PC-9 (cell line): ENCODE measurements around the gene RAET1G. TPM values are rescaled to one million over a fixed set of nuclear protein-coding genes. Genes with fewer than 3 reads are reported as not detected.

ENCODE experiments used
- BruUV-seq: library from RNA; stranded (reverse); fragments of 400-500 nt; replicated peaks from 2 replicates; lab custom pipeline; 2021; lab: Mats Ljungman, UMichigan
- CTCF ChIA-PET: fragments of 300-600 bp; sonication (Branson Sonifier 250); formaldehyde crosslinking; loops from one replicate; lab custom pipeline; 2022; ENCODE audit warnings: antibody characterized with exemption; lab: Charles Lee
- POLR2A ChIA-PET: fragments of 300-600 bp; sonication (Branson Sonifier 250); formaldehyde crosslinking; loops from one replicate; lab custom pipeline; 2022; ENCODE audit warnings: antibody characterized with exemption; ENCODE audit not compliant: unreplicated experiment; lab: Charles Lee
- DNase-seq, 2 experiments: peaks; one replicate each; pipeline versions ENCODE4 v3.0.0 to v3.0.0-alpha.2; 2015 to 2022; ENCODE audit warnings: mixed read lengths in 1 of 2
- H2AFZ ChIP-seq: fragments of 200-600 bp; sonication (generic); 2 replicates; pipeline ENCODE4 v1.8.1; 2017; ENCODE audit warnings: antibody characterized with exemption
- H3F3A ChIP-seq: fragments of 200-600 bp; sonication (generic); 2 replicates; pipeline ENCODE4 v1.8.1; 2017; ENCODE audit warnings: antibody characterized with exemption, mild to moderate bottlenecking, low read depth; ENCODE audit not compliant: insufficient read depth
- H3K27ac ChIP-seq: fragments of 200-600 bp; sonication (generic); 2 replicates; pipeline ENCODE4 v1.6.1; 2016; ENCODE audit warnings: mixed run types
- H3K27me3 ChIP-seq: fragments of 200-600 bp; sonication (generic); 2 replicates; pipeline ENCODE4 v1.6.1; 2016; ENCODE audit warnings: low read depth, mixed run types; ENCODE audit not compliant: insufficient read depth
- H3K36me3 ChIP-seq: fragments of 200-600 bp; sonication (generic); 2 replicates; pipeline ENCODE4 v1.6.1; 2016; ENCODE audit warnings: low read depth, mixed run types
- H3K4me1 ChIP-seq: fragments of 200-600 bp; sonication (generic); replicated peaks from 2 replicates; pipeline ENCODE4 v1.6.1; 2016; ENCODE audit warnings: mixed run types; ENCODE audit not compliant: insufficient read depth
- H3K4me2 ChIP-seq: fragments of 200-600 bp; sonication (generic); 2 replicates; pipeline ENCODE4 v1.6.1; 2017; ENCODE audit warnings: mixed run types
- H3K4me3 ChIP-seq: fragments of 200-600 bp; sonication (generic); 2 replicates; pipeline ENCODE4 v1.6.1; 2016; ENCODE audit warnings: mixed run types
- H3K79me2 ChIP-seq: fragments of 200-600 bp; sonication (generic); 2 replicates; pipeline ENCODE4 v1.6.1; 2017; ENCODE audit warnings: low read depth, mixed run types
- H3K9me2 ChIP-seq: fragments of 200-600 bp; sonication (generic); 2 replicates; pipeline ENCODE4 v1.8.1; 2017; ENCODE audit warnings: mild to moderate bottlenecking; ENCODE audit not compliant: insufficient read depth
- H3K9me3 ChIP-seq: fragments of 200-600 bp; sonication (generic); 2 replicates; pipeline ENCODE4 v1.8.1; 2016; ENCODE audit warnings: low read depth; ENCODE audit not compliant: insufficient read depth
- H4K20me1 ChIP-seq: fragments of 200-600 bp; sonication (generic); 2 replicates; pipeline ENCODE4 v1.8.1; 2017; ENCODE audit not compliant: insufficient read depth
- EZH2 ChIP-seq: fragments of 200-600 bp; sonication (generic); IDR thresholded peaks from 2 replicates; pipeline ENCODE4 v1.8.0; 2017; ENCODE audit warnings: antibody characterized with exemption, low read depth
- intact Hi-C: fragments of 100-400 bp; cut with micrococcal nuclease; formaldehyde crosslinking; loops from one replicate; pipeline ENCODE4 v1.10.0; 2022; ENCODE audit not compliant: unreplicated experiment
- total RNA-seq: library from RNA; stranded (reverse); gene quantifications from 2 replicates; pipeline ENCODE4 v1.2.3, GENCODE V29; 2021
- TF ChIP-seq, protein P1 (sequence below): fragments of 200-600 bp; sonication (generic); conservative IDR thresholded peaks from 2 replicates; pipeline ENCODE4 v1.6.1; 2017; ENCODE audit warnings: mixed run types, antibody characterized with exemption, mild to moderate bottlenecking, moderate library complexity

Gene RAET1G
- total RNA-seq, 1 experiment from 2014 or later = not detected

DNA sequence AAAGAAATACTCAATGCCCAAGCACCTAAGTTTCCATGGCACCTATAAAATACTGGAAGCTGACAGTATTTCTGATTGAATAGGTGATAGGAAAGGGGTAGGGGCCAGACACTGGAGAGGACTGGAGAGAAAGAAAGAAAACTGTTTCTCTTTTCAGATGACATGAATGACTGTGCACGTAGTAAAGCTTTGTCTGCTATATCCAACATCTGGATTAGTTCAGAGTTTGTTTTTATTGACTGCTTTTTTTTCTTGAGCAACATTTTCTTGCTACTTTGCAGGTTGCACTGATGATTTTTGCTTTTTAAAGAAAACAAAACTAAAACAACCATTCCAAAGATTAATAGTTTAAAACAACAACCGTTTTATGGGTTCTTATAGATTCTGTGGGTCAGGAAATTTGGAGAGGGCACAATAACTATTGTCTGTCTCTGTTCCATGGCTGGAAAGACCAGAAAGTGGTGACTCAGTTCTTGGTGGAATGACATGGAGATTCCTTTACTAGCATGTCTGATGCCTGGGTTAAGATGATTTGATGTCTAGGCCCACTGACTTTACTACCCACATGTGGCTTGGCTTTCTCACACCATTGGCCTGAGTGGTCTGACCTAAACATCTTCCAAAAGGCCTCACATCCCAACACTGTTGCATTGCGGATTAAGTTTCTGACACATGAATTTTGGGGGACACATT lies 46.5 kb downstream of the RAET1G start:
- Histone ChIP-seq H3K79me2 (no peaks in the 10 kb centered on the region), H3K4me3 (no peak overlapping the region), H4K20me1 (no peaks in the 10 kb centered on the region), H3K9me3 (no peaks in the 10 kb centered on the region), H3K27me3 (no peaks in the 10 kb centered on the region), H3K36me3 (no peaks in the 10 kb centered on the region), H2AFZ (no peak overlapping the region), H3K4me2 (no peak overlapping the region), H3F3A (no peaks in the 10 kb centered on the region), H3K27ac (no peak overlapping the region), H3K4me1 (no peaks in the 10 kb centered on the region), H3K9me2 (no peaks in the 10 kb centered on the region)
- ChIA-PET POLR2A (no interaction called here), CTCF (no interaction called here)
- intact Hi-C loops = no loop called here
- no TSS peak for BruUV-seq
- DNase-seq = no peak
- no peak for TF ChIP-seq EZH2
- TF ChIP-seq, protein P1, sequence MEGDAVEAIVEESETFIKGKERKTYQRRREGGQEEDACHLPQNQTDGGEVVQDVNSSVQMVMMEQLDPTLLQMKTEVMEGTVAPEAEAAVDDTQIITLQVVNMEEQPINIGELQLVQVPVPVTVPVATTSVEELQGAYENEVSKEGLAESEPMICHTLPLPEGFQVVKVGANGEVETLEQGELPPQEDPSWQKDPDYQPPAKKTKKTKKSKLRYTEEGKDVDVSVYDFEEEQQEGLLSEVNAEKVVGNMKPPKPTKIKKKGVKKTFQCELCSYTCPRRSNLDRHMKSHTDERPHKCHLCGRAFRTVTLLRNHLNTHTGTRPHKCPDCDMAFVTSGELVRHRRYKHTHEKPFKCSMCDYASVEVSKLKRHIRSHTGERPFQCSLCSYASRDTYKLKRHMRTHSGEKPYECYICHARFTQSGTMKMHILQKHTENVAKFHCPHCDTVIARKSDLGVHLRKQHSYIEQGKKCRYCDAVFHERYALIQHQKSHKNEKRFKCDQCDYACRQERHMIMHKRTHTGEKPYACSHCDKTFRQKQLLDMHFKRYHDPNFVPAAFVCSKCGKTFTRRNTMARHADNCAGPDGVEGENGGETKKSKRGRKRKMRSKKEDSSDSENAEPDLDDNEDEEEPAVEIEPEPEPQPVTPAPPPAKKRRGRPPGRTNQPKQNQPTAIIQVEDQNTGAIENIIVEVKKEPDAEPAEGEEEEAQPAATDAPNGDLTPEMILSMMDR = no peak

DNA sequence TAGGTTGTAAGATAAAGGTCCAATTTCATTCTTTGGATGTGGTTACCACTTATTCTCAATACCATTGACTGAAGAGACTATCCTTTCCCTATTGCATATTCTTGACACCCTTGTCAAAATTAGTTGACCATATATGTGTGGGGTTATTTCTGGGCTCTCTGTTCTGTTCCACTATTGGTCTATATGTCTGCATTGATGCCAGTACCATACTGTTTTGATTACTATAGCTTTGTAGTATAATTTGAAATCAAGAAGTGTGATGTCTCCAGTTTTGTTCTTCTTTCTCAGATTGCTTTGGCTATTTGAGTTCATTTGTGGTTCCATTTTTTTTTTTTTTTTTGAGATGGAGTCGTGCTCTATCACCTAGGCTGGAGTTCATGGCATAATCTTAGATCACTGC lies 50.7 kb downstream of the RAET1G start:
- no TSS peak for BruUV-seq
- no peak overlapping the region for H3K4me2 ChIP-seq
- no peak overlapping the region for H3K4me3 ChIP-seq
- H3K79me2 ChIP-seq = no peaks in the 10 kb centered on the region
- H2AFZ ChIP-seq = no peak overlapping the region
- no peaks in the 10 kb centered on the region for H3K27me3 ChIP-seq
- H4K20me1 ChIP-seq = no peaks in the 10 kb centered on the region
- H3K4me1 ChIP-seq = peaks cover 18% of the 10 kb centered on the region
- POLR2A ChIA-PET = no interaction called here
- CTCF ChIA-PET = no interaction called here
- peaks cover 11% of the 10 kb centered on the region for H3F3A ChIP-seq
- no peak for DNase-seq
- no peaks in the 10 kb centered on the region for H3K36me3 ChIP-seq
- no peaks in the 10 kb centered on the region for H3K9me2 ChIP-seq
- H3K9me3 ChIP-seq = no peaks in the 10 kb centered on the region
- intact Hi-C loops = no loop called here
- TF ChIP-seq, protein P1 = no peak
- no peak for TF ChIP-seq EZH2
- no peak overlapping the region for H3K27ac ChIP-seq

DNA sequence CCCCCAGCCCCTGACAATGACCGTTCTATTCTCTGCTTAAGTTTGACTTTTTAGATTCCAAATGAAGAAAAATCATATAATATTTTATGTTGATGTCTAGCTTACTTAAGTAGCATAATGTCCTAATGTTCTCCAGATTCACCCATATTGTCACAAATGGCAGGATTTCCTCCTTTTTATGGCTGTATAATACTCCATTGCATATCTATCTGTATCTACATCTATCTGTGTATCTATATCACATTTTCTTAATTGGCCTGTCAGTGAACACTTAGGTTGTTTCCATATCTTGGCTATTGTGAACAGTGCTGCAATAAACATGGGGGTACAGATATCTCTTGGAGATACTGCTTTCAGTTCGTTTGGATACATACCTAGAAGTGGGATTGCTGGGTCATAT lies 51.7 kb downstream of the RAET1G start:
- Histone ChIP-seq H3F3A (peaks cover 15% of the 10 kb centered on the region), H3K4me1 (peaks cover 20% of the 10 kb centered on the region), H2AFZ (no peak overlapping the region), H3K27ac (no peak overlapping the region), H3K79me2 (no peaks in the 10 kb centered on the region), H4K20me1 (no peaks in the 10 kb centered on the region), H3K4me3 (no peak overlapping the region), H3K4me2 (no peak overlapping the region), H3K9me3 (no peaks in the 10 kb centered on the region), H3K9me2 (no peaks in the 10 kb centered on the region), H3K36me3 (no peaks in the 10 kb centered on the region), H3K27me3 (no peaks in the 10 kb centered on the region)
- POLR2A ChIA-PET = no interaction called here
- intact Hi-C loops = no loop called here
- BruUV-seq = no TSS peak
- TF ChIP-seq EZH2 = no peak
- TF ChIP-seq, protein P1 = no peak
- DNase-seq = no peak
- CTCF ChIA-PET = no interaction called here
